Nephron (organoid): Measurements from ENCODE around the gene KDM5A.
"Not testable (repeated sequence)": the region's sequence is repeated elsewhere in the genome, so short reads cannot be mapped to it uniquely, and the experiment has no call there.

Experiments
- H3K27ac Mint-ChIP-seq, 3 experiments: 2 replicates each; pipeline ENCODE4 v1.8.0; 2020; ENCODE audit warnings: mixed read lengths in 3 of 3, mild to moderate bottlenecking in 2 of 3, moderate library complexity in 1 of 3
- H3K27me3 Mint-ChIP-seq: 2 replicates; pipeline ENCODE4 v1.8.0; 2021; ENCODE audit warnings: low read depth, mild to moderate bottlenecking, moderate library complexity, mixed read lengths
- H3K36me3 Mint-ChIP-seq: 2 replicates; pipeline ENCODE4 v1.8.0; 2020; ENCODE audit warnings: low read depth, mixed read lengths
- H3K4me1 Mint-ChIP-seq: 2 replicates; pipeline ENCODE4 v1.8.0; 2020; ENCODE audit warnings: mixed read lengths
- H3K4me3 Mint-ChIP-seq, 3 experiments: 2 replicates each; pipeline ENCODE4 v1.8.0; 2020; ENCODE audit warnings: mild to moderate bottlenecking in 3 of 3, mixed read lengths in 3 of 3, moderate library complexity in 2 of 3
- H3K9me3 Mint-ChIP-seq: 2 replicates; pipeline ENCODE4 v1.8.0; 2020; ENCODE audit warnings: mixed read lengths
- TF ChIP-seq, protein P1 (sequence below), 3 experiments: fragments of 200-600 bp; sonication (generic); IDR thresholded peaks; one replicate each; pipeline ENCODE4 v1.5.0; 2021; ENCODE audit warnings: antibody characterized with exemption in 3 of 3; ENCODE audit not compliant: unreplicated experiment in 3 of 3

The KDM5A gene

DNA sequence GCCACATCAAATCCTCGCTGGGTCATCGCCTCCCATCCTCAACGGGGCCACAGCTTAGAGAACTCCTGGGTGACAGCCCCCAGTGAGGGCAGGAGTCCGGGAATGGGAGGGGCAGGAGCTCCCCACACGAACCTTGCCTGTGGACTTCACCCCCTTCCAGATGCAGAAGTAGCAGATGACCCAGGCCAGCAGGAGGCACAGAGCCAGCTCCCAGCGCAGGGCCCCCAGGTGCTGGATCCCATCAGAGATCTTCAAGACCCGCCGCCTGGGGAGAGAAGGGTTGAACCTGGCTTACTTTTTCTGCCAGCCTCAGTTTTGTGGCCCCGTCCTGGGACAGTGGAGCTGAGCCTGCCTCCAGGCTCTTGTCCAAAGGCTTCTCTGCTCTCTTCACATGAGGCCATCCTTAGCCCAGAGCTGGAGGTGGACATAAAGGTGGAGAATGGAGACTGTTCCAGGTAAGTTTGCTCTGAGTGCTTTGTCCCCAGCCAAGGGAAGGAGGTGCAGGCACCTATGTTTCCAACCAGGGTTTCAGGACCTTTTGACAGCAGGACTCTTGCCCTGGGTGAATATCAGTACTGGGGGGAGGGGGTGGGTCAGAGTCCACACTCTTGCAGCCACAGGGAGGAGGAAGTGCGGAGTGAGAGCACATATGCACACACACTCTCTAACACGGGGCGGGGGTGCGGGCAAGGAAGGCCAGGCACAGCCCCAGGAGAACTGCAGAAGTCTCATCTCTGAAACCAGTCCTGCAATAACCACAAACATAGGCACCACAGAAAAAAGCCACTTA, 151.9 kb downstream of the KDM5A start:
- peaks cover 37% of the 10 kb centered on the region for H3K36me3 Mint-ChIP-seq
- H3K4me1 Mint-ChIP-seq: peaks cover 23% of the 10 kb centered on the region
- no peak overlapping the region for H3K4me3 Mint-ChIP-seq
- peaks cover 9% of the 10 kb centered on the region for H3K27me3 Mint-ChIP-seq
- peaks cover 17% of the 10 kb centered on the region for H3K9me3 Mint-ChIP-seq
- H3K27ac Mint-ChIP-seq: no peak overlapping the region
- TF ChIP-seq, protein P1, sequence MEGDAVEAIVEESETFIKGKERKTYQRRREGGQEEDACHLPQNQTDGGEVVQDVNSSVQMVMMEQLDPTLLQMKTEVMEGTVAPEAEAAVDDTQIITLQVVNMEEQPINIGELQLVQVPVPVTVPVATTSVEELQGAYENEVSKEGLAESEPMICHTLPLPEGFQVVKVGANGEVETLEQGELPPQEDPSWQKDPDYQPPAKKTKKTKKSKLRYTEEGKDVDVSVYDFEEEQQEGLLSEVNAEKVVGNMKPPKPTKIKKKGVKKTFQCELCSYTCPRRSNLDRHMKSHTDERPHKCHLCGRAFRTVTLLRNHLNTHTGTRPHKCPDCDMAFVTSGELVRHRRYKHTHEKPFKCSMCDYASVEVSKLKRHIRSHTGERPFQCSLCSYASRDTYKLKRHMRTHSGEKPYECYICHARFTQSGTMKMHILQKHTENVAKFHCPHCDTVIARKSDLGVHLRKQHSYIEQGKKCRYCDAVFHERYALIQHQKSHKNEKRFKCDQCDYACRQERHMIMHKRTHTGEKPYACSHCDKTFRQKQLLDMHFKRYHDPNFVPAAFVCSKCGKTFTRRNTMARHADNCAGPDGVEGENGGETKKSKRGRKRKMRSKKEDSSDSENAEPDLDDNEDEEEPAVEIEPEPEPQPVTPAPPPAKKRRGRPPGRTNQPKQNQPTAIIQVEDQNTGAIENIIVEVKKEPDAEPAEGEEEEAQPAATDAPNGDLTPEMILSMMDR (IDR thresholded peaks at IDR 0.05; ENCODE audit: unreplicated experiment in 3 of 3): no peak

DNA sequence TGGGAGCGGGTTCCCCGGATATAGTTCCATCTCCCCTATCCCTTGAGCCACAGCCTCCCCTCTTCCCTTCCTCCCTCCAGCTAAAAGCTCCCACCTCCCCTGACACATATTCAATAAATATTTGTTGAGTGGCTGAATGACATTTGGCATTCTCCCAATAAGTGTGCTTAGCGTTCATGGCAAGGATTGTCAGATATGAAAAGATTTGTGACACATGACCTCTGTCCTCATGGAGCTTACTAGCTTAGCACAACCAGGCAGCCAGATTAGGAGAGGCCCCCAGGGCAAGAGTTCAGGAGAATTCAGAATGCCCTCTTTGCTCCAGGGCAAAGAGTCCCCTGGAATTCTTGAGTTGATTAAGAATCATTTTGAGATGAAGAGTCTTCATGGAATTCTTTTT, 152.7 kb downstream of the KDM5A start:
- H3K36me3 Mint-ChIP-seq: peaks cover 33% of the 10 kb centered on the region
- no peak overlapping the region for H3K4me3 Mint-ChIP-seq
- peaks cover 9% of the 10 kb centered on the region for H3K27me3 Mint-ChIP-seq
- no peak overlapping the region for H3K27ac Mint-ChIP-seq
- TF ChIP-seq, protein P1 (IDR thresholded peaks at IDR 0.05; ENCODE audit: unreplicated experiment in 3 of 3): no peak
- peaks cover 28% of the 10 kb centered on the region for H3K4me1 Mint-ChIP-seq
- peaks cover 17% of the 10 kb centered on the region for H3K9me3 Mint-ChIP-seq

DNA sequence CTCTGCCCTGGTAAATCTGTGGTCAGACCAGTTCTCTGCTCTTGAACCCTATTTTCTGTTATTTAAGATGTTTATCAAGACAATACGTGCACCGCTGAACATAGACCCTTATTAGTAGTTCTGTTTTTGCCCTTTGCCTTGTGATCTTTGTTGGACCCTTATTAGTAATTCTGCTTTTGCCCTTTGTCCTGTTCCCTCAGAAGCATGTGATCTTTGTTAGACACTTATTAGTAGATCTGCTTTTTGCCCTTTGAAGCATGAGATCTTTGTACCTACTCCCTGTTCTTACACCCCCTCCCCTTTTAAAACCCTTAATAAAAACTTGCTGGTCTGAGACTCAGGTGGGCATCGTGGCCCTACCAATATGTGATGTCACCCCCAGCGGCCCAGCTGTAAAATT, 153.2 kb downstream of the KDM5A start:
- not testable (repeated sequence) for H3K4me3 Mint-ChIP-seq, H3K27me3 Mint-ChIP-seq
- H3K9me3 Mint-ChIP-seq: peaks cover 17% of the 10 kb centered on the region

DNA sequence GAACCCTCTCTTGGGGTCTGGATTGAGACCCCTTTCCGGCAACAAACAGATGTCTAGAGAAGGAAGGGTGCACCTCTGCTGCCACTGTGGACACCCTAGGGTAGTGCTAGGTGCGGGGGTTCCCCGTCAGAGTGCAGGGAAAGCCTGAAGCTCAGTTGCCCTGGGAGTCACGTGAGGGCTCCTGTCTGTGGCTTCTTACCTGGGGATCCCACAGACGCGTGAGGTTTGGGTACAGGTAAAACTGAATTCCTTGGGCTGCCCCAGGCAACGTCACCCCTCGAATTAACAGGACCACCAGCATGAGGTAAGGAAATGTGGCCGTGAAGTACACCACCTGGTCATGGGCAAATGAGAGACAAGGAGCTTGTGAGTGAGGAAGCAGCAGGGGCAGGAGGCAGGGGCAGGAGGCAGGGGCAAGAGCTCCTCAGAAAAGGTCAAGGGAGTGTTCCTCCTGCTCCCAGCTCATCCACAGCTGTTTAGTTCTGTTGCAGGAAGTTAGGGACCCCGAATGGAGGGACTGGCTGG, 154.2 kb downstream of the KDM5A start:
- TF ChIP-seq, protein P1 (IDR thresholded peaks at IDR 0.05; ENCODE audit: unreplicated experiment in 3 of 3): no peak
- Mint-ChIP-seq H3K4me3 (no peak overlapping the region), H3K9me3 (peaks cover 17% of the 10 kb centered on the region), H3K27me3 (peaks cover 6% of the 10 kb centered on the region), H3K4me1 (peaks cover 41% of the 10 kb centered on the region), H3K36me3 (peaks cover 33% of the 10 kb centered on the region), H3K27ac (no peak overlapping the region)

More for the DNA sequence above, 153.2 kb downstream of the KDM5A start:
- Mint-ChIP-seq H3K4me1 (peaks cover 31% of the 10 kb centered on the region), H3K36me3 (peaks cover 33% of the 10 kb centered on the region), H3K27ac (peak overlapping the region in 1 of 3 experiments; percentile 2)

DNA sequence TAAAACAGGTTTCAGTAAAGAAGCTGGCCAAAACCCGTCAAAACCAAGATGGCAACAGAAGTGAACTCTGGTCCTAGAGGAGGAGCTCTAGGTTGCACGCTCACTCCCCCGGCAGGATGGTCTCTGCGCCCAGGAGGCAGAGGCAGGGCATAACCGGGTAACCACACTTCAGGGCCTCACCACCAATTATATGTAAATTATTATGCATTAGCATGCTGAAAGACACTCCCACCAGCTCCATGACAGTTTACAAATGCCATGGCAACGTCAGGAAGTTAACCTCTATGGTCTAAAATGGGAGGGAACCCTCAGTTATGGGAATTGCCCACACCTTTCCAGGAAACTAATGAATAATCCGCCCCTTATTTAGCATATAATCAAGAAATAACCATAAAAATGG, 155.1 kb downstream of the KDM5A start:
- peaks cover 6% of the 10 kb centered on the region for H3K27me3 Mint-ChIP-seq
- H3K4me1 Mint-ChIP-seq: peaks cover 50% of the 10 kb centered on the region
- no peak overlapping the region for H3K4me3 Mint-ChIP-seq
- TF ChIP-seq, protein P1 (IDR thresholded peaks at IDR 0.05; ENCODE audit: unreplicated experiment in 3 of 3): no peak
- peak overlapping the region; percentile 54 to 72 (median 69) for H3K27ac Mint-ChIP-seq
- peaks cover 29% of the 10 kb centered on the region for H3K36me3 Mint-ChIP-seq
- H3K9me3 Mint-ChIP-seq: peaks cover 17% of the 10 kb centered on the region

DNA sequence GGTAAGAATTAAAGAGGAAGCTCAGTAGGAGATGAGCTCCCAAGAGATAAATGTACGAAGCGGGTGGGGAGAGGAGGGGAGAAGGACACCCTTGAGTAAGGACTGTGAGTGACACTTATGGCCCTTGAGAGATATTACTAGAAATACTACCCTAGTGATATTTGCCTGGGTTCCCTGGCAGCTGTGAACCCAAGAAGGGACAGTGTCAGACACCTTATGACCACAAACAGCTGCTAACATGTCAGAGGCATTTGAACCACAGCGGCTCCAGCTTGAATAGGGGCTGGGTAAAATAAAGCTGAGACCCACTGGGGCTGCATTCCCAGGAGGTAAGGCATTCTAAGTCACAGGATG, 155.5 kb downstream of the KDM5A start:
- Mint-ChIP-seq H3K36me3 (peaks cover 29% of the 10 kb centered on the region), H3K4me1 (peaks cover 54% of the 10 kb centered on the region), H3K27ac (peak overlapping the region; percentile 54 to 72 (median 69)), H3K9me3 (peaks cover 17% of the 10 kb centered on the region), H3K27me3 (peaks cover 6% of the 10 kb centered on the region), H3K4me3 (peak overlapping the region in 1 of 3 experiments; percentile 18)
- TF ChIP-seq, protein P1 (IDR thresholded peaks at IDR 0.05; ENCODE audit: unreplicated experiment in 3 of 3): no peak
